Uterus (tissue), 2 donors: Measurements from ENCODE around the gene TIAM1.

ENCODE experiments used
- POLR2A ChIP-seq, 2 donors: fragments of 450-650 bp; IDR thresholded peaks; one replicate each; pipeline ENCODE4 v1.6.1; 2016; ENCODE audit warnings: antibody characterized with exemption in 2 of 2, mild to moderate bottlenecking in 1 of 2, moderate library complexity in 1 of 2
- TF ChIP-seq, protein P1 (sequence below), 4 experiments: fragments of 200-600 bp in 2 of 4; fragments of 450-650 bp in 2 of 4; sonication (generic) in 2 of 4; IDR thresholded peaks; one replicate each; pipeline ENCODE4 v1.5.1; 2016 to 2019; ENCODE audit warnings: antibody characterized with exemption in 4 of 4, mild to moderate bottlenecking in 2 of 4, moderate library complexity in 1 of 4

DNA sequence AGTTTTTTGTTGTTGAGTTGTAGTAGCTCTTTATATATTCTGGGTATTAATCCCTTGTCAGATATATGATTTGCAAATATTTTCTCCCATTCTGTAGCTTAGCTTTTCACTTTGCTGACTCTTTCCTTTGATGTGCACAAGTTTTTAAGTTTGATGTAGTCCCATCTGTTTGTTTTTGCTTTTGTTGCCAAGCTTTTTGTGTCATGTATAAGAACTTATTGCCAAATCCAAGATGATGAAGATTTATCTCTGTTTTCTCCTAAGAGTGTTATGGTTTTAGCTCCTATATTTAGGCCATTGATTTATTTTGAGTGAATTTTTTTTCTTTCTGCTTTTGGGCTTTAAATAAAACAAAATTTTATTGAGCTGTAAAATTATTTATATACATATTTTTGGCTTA is 253.7 kb downstream of the TIAM1 start:
- TF ChIP-seq, protein P1, sequence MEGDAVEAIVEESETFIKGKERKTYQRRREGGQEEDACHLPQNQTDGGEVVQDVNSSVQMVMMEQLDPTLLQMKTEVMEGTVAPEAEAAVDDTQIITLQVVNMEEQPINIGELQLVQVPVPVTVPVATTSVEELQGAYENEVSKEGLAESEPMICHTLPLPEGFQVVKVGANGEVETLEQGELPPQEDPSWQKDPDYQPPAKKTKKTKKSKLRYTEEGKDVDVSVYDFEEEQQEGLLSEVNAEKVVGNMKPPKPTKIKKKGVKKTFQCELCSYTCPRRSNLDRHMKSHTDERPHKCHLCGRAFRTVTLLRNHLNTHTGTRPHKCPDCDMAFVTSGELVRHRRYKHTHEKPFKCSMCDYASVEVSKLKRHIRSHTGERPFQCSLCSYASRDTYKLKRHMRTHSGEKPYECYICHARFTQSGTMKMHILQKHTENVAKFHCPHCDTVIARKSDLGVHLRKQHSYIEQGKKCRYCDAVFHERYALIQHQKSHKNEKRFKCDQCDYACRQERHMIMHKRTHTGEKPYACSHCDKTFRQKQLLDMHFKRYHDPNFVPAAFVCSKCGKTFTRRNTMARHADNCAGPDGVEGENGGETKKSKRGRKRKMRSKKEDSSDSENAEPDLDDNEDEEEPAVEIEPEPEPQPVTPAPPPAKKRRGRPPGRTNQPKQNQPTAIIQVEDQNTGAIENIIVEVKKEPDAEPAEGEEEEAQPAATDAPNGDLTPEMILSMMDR (IDR thresholded peaks at IDR 0.05), result no peak
- TF ChIP-seq POLR2A (IDR thresholded peaks at IDR 0.05), result no peak
